GM21423 (cell line): ENCODE results near the gene RAB39B.
A peak's percentile ranks its signal among the peaks of the same experiment; 100 is the strongest.

Experiments used
- ATAC-seq: cut with Tn5 transposase; IDR thresholded peaks from one replicate; pipeline ENCODE4 v1.9.1; 2021; ENCODE audit warnings: mild to moderate bottlenecking, moderate library complexity; ENCODE audit not compliant: unreplicated experiment

RAB39B gene

DNA sequence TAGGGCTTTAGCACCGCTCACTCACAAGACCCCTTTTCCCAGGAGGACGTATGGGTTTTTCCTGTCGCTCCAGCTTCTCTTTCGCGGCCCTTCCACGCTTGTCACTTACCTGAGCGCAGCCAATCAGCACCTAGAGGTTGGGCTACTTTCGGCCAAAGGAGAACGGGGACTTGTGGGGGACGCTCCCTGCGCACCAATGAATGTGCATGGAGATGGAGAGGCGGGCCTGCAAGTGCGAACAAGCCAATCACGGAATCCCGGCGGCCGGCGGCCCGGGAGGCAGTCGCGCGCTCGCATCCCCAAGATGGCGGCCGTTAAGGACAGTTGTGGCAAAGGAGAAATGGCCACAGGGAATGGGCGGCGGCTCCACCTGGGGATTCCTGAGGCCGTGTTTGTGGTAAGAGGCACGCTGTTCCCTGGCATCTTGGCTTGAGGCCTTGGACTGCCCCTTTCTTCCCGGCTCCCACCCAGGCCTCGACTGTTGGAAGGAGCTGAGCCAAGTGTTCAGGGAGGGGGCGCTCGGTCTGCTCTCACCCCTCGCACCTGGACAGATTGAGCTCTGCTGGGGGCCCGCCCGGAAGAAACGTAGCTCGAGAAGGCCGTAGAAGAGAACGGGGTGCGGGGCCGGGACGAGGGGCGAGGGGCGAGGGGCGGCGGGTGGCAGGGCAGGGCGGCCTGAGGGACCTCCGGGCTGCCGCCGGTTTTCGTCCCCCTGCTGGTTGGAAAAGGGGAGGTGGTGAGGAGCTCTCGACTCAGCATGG, 47.9 kb downstream of the RAB39B start, which contains the start of gene VBP1:
Gene VBP1, plus strand, starts transcription at position 282 of the 761 bp plus-strand sequence. Its CDS starts 23 bp downstream, at position 305.
- peak; percentile 98 for ATAC-seq

DNA sequence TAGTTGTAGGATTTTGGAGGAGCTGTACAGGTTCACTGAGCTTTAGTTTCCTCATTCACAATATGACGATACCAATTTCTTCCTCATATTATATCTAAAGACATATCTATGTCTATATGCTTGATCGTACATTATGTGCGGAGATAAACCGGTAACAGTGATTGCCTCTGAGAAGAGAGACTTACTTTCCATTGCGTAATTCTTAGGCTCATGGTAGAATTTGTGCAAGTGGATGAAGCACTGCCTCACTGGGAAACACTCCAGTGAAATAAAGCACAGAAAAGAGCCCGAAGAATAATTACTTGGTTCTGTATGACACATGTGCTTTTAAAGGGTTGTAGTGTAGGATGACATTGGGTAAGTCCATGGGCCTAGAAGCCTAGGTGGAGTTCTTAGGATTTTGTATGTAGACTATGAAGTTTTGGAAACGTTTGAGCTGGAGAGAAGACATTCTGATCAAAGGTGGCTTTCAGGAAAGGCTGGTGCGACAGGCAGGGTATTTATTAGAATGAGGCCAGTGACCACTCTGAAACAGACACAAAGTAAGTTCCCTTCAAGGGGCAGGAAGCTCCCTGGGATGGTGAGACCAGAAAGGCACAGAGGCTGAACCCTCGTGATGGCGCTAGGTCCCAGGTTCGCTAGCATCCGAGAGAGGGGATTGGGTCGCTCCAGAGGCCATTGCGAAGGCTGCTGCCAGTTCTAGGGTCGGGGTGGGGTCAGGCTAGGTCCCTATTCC, 48.7 kb downstream of the RAB39B start:
- peak; percentile 40 for ATAC-seq

DNA sequence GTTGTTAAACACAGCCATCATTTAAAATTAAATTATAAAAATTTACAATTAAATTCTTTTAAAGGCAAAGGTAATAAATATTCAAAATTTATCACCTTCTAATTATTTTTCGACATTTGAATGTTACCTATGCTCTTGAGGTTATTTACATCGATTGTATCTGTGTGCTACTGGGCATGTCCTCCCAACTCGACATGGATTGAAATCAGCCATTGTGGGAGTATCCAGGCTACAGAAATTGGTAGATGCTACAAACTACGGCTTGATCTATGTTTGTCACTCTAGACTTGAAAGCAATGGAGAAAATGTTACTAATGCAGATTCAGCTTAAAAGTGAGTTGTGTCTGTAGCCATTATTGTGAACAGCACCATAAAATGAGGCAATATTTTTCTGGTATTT, 50.6 kb downstream of the RAB39B start:
- ATAC-seq, result no peak

DNA sequence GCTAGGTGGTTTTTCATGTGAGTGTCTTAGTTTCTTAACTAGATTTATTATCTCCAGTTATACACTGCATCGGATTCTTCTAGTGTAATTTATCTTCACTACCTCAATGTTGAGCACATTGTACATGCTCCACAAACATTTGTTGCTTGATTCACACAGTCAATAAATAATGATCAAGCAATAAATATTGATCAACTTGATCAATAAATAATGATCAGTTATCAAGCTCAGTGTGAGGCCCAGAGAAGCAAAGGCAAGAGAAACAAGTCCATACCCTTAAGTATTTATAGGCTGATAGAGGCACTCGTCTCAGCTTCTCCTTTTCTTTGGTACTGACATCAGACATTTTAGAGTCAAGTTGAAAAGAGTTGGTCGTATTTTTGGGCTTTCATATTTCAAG, 53.1 kb downstream of the RAB39B start:
- no peak for ATAC-seq
